MV-4-11 (cell line): Measurements from ENCODE around the gene KCTD3.

Experiments used
- DNase-seq: peaks from one replicate; lab custom pipeline; 2025; lab: John Stamatoyannopoulos, UW

KCTD3 gene

DNA sequence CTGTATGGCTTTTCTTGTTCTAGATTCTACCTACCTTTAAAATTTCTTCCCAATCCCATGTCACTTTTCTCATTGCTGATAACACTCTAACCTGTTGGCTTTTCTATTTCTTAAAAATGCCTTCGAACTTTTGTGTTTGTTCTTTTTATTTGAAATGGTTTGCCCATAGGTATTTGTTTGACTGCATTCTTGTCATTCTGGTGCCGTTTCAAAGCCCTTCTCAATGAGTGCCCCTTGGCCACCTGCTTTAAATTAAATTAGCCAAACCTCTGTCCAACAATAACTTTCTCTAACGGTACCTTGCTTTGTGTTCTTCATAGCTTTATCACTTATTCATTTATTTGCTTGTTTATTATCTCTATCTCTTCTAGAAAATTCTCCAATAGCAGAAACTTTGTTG lies 38.9 kb downstream of the KCTD3 start:
- DNase-seq, result no peak

DNA sequence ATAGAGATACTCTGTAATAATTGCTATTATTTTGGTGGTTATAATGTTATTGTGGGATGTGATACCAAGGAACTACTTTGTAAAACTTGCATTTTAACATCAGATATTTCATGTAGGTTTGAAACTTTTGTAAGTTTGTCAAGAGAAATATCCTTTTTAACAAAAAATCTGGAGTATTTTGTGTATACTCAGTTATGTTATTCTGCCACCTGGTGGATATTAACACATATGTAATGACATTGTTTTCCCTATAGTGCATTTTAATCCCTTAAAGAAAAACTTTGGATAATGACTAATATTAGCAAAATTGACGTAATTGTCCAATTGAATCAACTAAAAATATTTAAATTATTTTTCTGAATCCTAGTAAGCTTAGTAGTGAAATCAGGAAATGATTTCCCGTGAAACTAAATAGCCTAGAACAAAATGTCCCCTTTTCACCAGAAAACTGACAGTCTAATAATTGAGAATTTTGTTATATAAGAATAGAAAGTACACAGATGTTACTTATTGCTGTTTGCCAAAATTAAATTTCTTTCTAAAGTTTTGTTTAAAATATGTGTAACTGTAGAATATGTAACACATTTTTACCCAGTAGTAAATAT lies 39.6 kb downstream of the KCTD3 start:
- DNase-seq, result no peak

DNA sequence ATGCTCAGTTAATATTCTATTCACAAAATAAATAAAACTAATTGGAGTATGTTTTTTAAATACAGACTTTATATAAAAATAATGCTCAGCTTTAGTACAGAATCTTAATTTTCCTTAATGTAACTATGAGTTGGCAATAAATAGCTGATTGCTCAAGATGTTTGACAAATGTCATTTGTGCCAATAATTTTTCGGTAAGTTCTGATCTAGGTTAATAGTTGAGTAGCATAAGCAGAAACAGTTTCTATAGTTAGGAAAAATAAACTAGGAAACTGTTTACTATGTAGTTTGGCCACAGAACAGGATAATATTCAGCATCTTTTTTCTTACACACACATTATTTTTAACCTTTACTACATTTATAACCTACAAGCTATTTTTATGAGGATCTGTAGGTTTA lies 40.3 kb downstream of the KCTD3 start:
- no peak for DNase-seq

DNA sequence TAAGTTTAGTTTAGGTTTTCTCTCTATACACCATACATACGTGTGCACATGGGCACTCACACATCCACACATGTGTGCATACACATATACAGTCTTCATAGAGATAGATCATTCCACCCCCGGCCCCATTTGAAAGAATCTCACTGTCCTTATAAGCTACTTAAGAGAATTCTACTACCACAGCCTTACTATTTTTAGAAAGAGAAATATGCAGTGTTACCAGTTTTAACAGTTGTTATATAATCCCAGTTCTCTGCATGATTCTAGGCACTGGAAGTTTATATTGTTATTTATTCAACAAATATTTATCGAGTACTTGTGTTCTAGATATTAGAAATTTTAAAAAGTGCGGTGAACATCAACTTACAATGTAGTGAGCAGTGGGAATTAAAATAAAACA lies 41.5 kb downstream of the KCTD3 start:
- no peak for DNase-seq

DNA sequence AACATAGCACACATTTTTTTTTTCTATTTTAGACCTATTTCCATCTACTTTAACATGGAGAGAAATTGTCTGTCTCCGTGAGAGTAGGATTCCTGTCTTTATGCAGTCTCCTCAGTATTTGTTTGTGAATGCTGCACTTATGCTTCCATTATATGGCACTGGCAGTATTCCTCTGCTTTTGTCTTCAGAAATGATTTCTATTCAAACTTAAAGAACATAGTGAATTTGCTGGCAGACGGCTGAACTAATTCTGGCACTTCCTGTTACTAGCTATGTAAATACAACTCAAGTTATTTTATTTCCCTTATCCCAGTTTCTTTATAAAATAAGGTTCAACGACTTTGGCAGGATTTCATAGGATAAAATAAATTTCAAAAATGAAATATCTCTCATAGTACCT lies 45.3 kb downstream of the KCTD3 start:
- DNase-seq, result no peak

DNA sequence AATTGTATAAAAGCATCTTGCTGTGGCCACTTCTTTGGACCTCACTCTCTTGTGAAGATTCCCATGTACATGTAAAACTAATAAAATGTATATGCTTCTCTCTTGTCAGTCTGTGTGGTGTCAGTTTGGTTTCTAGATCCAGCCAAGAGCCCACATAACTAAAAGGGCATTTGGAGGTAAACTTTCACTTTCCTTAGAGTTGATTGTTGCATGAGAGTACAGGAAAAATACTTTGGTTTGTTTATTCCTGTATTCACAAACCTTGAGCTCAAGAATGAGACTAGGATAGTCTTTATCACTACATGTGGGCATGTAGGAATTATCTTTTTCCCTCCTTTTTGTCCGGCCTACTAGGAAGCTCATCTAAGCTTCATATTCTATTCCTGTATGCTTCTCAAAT lies 50.9 kb downstream of the KCTD3 start:
- peak; percentile 14 for DNase-seq

DNA sequence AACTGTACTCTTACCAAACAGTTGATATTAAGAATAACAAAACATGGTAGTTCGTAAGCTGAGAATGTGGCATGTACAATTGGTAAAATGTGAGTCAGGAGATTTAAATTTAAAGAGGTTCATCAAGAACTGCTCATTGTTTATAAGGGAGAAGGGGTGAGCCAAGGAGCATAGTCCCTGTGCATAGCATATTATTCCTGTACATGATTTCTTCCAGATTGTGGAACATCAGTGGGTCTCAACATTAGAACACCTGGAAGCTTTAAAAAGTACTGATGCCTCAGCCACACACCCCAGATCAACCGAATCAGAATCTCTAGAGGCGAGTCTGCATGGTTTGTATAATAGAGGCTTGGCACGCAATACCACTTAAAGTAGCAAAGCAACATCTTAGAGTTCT lies 56.1 kb downstream of the KCTD3 start:
- DNase-seq, result no peak

DNA sequence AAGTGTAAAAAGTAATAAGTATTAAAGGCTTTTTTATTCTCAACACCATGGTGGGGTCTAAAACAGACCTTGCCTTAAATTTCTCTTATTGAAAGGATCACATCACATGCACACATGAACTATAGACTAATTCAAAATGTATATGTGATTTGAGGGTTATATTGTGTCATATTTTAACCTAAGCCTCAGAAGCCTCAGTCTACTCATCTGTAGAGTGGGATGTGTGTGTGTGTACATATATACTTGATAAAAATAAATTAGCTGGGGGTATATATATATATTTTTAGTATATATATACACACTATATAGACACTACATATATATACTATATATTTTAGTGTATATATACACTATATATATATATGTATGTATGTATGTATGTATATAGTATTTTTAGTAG lies 58.8 kb downstream of the KCTD3 start:
- DNase-seq, result no peak

DNA sequence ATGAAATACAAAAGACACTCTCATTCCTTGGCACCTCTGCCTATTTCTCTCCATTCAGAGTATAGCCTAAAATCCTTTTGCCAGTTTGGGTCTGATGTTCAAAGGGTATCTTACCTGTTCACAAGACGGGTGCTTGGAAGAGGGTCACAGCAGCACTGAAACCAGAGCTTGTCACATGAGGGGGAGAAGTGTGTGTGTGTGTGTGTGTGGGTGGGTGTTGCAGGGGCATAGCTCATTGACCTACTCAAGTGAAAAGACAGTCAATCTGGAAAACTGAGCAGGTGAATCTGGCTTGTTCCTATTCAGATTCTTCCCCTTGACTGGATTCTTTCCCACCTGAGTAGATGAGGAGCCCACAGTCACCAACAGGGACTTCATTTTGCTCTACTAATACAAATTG lies 63.9 kb downstream of the KCTD3 start:
- DNase-seq, result no peak

DNA sequence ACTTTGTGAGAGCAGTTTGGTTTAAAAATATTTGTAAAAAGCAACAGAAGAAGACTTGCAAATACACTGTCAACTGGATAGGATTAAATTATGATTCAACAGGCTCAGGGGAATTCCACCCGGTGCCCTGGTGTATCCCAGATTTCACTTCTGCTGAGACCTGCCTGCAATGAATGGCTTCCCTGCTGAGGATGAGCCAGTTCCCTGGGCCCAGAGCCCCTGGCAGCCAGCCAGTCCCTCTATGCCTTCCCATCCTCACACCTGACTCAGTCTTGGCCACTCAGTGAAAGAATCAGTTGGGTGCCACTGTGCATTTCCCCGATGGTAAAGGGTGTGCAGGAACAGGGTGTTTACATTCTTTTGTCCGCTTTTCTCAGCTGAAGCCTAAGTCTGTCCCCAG lies 64.4 kb downstream of the KCTD3 start:
- DNase-seq, result no peak

DNA sequence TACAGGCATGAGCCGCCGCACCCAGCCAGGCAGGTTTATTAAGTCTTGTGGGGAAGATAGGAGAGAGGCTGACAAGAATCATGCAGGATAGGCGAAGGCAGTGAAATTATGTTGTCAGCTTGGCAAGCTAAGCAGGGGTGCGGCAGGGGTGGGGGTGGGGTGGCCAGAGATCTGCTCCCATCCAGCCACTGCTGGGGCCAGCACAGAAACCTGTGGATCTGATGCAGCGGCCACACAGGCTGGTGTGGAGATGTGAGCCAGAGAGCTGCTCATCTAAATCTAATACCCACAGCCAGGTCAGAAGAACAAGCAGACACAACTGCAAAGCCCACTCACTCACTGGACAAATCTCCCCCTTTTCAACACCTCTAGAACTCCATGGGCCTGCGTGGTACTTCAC lies 68.7 kb downstream of the KCTD3 start:
- DNase-seq, result no peak

DNA sequence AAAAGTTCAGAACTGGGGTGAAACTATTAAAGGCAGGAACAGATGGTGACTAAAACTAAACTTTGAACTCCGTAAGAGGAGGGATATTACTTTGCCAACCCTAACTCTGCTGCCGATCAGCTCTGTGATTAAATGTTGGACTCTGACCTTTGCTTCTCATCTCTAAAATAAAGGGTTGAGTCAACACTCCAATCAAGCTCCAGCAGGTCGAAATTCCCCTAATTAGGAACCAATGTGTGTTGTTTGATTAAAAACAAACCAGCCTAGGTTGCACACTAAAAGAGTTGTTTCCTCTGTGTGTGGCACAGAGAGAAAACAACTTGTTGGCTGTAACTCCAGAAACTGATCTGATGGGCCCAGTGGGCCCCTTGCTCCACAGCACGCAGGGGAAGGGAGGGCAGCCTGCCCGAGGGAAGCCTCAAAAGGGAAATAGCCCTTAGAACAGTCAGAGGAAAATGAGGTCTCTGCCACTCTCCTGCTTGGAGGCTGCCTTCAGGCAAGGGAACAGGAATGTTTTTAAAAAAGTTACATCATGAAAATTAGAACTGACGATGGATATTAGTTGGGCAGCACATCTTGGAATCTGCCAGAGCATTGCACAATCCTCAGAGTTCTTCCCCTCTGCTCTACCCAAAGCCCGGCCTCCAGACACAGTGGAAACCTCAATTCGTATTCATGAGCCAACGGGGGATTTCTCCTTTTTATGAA lies 69.3 kb downstream of the KCTD3 start:
- DNase-seq, result peak; percentile 55

DNA sequence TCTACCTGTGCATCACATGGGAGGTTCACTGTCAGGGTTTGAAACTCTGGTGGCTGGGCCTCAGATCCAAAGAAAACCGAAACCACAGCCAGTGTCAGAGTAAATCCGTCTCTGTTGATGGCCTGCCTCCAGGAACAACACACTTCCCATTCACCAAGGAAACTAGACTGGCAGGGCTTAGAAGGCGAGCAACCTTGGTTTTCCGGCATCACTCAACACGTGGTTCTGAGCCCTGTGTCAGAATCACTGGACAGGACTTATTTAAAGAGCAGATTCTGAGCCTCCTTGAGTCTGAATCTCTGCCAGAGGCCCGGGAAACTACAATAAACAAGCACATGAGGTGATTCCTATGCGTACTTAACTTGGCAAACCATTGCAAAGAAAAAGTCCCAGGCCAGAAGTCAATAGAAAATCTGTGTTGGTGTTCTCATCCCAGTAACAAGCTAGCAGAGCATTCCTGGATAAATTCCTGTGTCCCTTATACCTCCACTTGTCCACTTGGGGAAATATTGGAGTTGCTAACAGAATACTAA lies 70.0 kb downstream of the KCTD3 start:
- DNase-seq, result peak; percentile 53

DNA sequence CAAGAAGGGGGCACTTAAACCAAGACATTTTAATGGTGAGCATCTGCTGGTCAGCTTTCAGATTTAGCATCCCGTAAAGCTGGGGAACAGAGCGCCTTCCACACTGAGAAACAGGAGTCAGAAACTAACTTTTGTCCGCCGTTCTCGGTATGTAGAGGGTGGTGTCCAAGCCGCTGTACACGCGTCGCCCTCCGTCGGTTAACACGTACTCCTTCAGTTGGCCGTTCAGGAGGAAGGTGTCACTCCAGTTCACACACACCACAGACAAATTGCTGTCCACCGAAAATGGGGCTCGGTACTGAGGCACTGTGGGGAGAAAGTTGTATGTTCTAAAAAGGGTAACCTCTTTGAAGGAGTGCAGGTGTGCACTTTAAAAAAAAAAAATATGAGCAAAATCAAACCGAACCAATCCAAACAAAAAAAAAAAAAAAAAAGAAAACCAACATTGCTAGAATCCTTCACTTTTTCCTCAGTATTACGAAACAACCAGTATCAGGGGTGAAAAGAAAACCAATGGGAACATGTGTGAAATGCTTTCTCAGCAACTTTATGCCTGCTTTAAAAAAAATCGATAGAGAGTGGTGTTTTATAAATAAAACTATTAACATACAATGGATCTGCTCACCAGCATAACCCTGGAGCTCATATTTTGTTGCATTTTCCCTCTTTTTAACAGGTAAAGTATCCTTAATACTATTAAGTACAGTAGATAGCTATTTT lies 73.5 kb downstream of the KCTD3 start:
- no peak for DNase-seq

DNA sequence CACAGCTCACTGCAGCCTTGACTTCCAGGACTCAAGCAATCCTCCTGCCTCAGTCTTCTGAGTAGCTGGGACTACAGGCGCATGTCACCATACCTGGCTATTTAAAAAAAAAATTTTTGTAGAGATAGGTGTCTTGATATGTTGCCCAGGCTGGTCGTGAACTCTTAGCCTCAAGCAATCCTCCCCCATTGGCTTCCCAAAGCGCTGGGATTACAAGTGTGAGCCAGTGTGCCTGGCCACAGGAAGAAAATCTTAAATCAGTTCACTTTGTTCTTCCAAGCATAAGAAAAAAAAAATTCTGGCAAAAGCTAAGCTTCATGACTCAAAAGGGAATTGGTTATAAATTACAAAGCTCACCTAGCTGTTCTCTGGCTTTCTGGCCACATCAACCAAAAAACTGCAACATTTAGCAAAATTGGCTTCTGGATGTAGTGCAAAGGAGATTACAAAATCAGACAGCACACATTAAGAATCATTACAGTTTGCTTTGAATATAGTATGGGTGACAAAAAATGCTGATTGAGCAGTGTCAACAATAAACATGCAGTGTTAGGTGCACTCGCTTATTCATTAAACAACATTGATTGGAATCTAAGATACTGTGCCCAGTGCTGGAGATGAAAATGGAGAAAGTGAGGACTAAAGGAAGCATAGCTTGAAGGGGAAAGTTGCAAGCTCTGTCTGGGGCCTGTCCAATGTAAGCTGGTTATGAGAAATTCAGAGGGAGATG lies 76.7 kb downstream of the KCTD3 start:
- DNase-seq, result no peak

DNA sequence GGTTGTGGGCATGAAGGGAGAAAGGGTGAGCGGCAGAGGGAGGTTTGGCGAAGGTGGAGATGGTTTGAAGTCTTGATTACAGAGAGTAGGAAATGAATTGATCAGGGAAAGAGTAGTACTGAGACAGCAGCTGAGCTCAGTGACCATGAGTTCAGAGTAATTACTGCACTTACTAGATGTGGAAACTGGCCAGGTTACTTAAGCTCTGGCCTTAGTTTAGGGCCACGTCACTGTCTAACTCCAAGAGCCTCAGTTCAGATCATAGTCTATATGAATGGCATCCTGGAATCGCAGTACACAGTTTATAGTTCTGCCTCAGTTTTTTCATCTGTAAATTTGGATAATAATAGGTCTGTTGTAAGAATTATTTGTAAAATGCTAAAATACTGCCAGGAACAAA lies 78.1 kb downstream of the KCTD3 start:
- DNase-seq, result no peak

DNA sequence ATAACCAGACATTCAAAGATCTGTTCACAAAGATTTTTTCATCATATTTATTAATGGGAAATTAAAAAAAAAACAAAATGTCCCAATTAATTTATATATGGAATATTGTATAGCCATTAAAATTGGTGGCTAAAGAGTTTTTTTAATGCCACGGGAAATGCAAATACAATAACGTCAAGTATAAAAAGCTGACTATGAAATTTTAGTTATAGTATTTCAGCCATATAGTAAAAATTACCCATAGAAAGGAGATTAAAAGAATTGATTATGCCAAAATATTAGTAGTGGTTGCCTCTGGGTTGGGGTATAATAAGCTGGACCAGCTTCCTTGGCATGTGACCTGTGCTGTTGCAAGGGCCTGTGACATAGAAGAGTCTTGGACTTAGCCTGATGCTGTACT lies 78.8 kb downstream of the KCTD3 start:
- no peak for DNase-seq

DNA sequence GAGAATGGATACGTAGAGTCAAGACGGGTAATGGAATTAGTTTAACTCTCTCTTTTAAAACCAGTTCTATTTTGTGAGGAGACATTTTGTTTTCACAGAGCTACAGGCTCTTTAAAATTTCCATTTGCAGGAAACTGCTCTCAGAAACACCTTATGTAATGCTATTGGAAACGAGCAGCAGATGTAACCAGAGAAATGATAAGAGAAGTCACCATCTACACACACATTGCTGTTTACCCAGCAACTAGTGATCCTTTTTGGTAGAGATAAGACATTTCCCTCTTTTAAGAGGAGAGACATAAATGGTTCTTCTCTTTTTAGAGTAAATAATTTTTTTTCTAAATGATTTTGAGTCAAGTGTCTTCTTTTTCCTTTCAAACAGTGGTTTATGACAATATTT lies 80.6 kb downstream of the KCTD3 start:
- DNase-seq, result no peak

DNA sequence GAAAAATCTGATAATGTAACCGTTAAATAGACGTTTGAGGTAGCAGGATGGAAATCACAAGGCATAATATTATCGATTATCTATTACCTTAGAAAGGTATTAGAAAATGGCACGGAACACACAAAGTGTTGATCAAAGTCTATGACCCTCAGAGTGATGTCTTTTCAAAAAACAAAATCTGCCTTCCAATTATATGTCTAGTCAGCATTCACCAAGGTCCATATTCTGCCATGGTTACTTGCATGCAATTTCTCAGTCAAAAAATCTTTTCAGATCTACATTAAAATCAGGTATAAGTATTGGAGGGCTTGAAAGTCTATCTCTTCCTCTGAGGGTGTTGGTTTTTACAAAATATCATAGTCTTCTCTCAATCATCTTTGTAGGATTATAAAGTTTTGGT lies 81.9 kb downstream of the KCTD3 start:
- DNase-seq, result no peak

DNA sequence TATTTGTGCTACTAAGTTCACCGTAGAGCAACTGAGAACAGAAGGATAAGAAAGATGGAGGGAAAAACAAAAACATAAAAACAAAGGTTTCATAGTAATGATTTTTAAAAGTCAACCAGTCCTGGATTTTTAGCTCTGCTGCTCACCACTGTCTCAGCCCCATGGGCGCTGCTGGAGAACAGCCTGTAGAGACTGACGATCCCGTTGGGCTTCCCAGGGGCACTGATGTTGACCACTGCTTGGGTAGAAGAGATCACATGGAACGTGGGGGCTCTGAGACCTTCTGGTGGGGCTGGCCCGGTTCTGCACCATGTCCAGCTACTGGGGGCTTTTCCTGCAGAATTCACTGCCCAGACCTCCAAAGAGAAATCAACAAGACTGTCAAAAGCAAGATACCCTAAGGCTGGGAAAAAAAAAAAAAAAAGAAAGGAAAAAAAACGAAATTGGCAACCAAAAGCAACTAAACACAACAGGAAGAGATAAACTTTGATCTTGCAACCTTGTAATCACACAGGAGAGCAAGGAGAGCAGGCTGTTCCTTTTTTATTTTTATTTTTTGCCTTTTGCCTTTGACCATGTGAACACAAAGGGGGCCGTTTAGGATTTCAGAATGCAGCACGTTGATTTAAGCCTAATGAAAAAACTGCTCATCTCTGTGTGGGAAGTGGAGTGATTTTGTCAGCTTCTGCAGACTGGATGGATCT lies 83.5 kb downstream of the KCTD3 start:
- DNase-seq, result no peak

DNA sequence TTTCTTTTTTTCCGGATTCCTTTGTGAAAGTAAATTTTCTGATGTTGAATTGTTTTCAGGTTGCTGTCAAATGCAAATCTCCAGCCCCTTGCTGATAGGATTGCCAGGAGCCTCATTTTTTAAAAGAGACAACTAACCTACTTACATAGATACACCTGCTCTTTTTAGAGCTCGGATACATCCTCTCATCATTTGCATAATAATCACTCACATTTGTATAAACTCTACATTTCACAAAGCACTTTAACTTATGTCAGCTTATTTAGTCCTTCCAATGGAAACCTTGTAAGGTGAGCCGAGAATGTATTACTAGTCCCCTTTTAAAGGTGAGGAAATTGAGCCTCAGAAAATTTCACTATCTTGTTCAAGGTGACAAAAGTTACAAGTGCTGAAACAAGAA lies 84.8 kb downstream of the KCTD3 start:
- no peak for DNase-seq

DNA sequence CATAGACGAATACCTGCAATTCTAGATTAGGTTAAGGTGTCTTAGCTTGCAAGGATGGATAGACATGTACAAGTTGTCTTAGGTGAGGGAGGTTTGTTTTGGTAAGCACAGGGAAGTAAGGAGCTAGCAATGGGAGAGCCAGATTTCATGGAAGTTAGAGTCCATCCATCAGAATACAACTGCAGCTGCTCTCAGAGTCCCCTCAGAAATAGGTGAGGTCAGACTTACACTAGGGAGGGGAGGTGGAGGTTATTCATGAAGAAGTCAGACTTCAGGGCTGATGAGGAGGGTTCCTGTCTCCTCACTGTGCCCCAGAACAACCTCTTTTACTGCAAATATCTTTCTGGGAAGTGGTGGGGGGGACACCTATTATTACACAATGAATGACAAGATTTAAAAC lies 85.3 kb downstream of the KCTD3 start:
- no peak for DNase-seq
